Neural cell (in vitro differentiated cells): ENCODE measurements around the gene LRFN3. TPM values are rescaled to one million over a fixed set of nuclear protein-coding genes. Genes with fewer than 3 reads are reported as not detected.

Experiments used
- H2AFZ ChIP-seq: fragments of 200-600, 300-800 bp; sonication (generic), shearing (Covaris generic); 2 replicates; pipeline ENCODE4 v1.6.0; 2014; ENCODE audit warnings: low read depth, mild to moderate bottlenecking, antibody characterized with exemption, low read length, moderate library complexity
- H3F3A ChIP-seq: fragments of 200-600 bp; shearing (Covaris generic); 2 replicates; pipeline ENCODE4 v1.6.1; 2016; ENCODE audit warnings: mild to moderate bottlenecking, moderate library complexity, mixed read lengths, antibody characterized with exemption, low read length; ENCODE audit not compliant: insufficient read depth, poor library complexity, severe bottlenecking
- H3K27ac ChIP-seq: fragments of 200-600, 300-800 bp; sonication (generic), shearing (Covaris generic); 2 replicates; pipeline ENCODE4 v1.5.1; 2014; ENCODE audit warnings: mild to moderate bottlenecking, low read length, moderate library complexity
- H3K27me3 ChIP-seq: fragments of 300-800, 200-600 bp; sonication (generic), shearing (Covaris generic); 2 replicates; pipeline ENCODE4 v1.6.0; 2014; ENCODE audit warnings: mild to moderate bottlenecking, low read depth, low read length, moderate library complexity; ENCODE audit not compliant: insufficient read depth
- H3K36me3 ChIP-seq: fragments of 300-800, 200-600 bp; sonication (generic), shearing (Covaris generic); 2 replicates; pipeline ENCODE4 v1.5.1; 2014; ENCODE audit warnings: mild to moderate bottlenecking, antibody characterized with exemption, low read length, moderate library complexity; ENCODE audit not compliant: insufficient read depth
- H3K4me2 ChIP-seq: fragments of 300-800, 200-600 bp; sonication (generic), shearing (Covaris generic); 2 replicates; pipeline ENCODE4 v1.6.0; 2014; ENCODE audit warnings: mild to moderate bottlenecking, low read length
- H3K4me3 ChIP-seq: fragments of 300-800, 200-600 bp; sonication (generic), shearing (Covaris generic); 2 replicates; pipeline ENCODE4 v1.5.1; 2014; ENCODE audit warnings: mild to moderate bottlenecking, low read length, moderate library complexity
- H3K79me2 ChIP-seq: fragments of 200-600 bp; shearing (Covaris generic); replicated peaks from 2 replicates; pipeline ENCODE4 v1.6.0; 2014; ENCODE audit warnings: mild to moderate bottlenecking, low read length, moderate library complexity; ENCODE audit not compliant: insufficient read depth
- H3K9ac ChIP-seq: fragments of 300-800, 200-600 bp; sonication (generic), shearing (Covaris generic); 2 replicates; pipeline ENCODE4 v1.6.1; 2016; ENCODE audit warnings: mild to moderate bottlenecking, low read length, mixed read lengths
- H3K9me2 ChIP-seq: fragments of 200-600 bp; shearing (Covaris generic); 2 replicates; pipeline ENCODE4 v1.6.1; 2016; ENCODE audit warnings: mild to moderate bottlenecking, low read length, mixed read lengths; ENCODE audit not compliant: insufficient read depth
- H3K9me3 ChIP-seq: fragments of 200-600, 300-800 bp; sonication (generic), shearing (Covaris generic); 2 replicates; pipeline ENCODE4 v1.6.1; 2016; ENCODE audit warnings: mild to moderate bottlenecking, mixed run types, low read length, moderate library complexity, mixed read lengths
- H4K20me1 ChIP-seq: fragments of 200-600 bp; shearing (Covaris generic); 2 replicates; pipeline ENCODE4 v1.6.1; 2016; ENCODE audit warnings: mild to moderate bottlenecking, mixed run types; ENCODE audit not compliant: insufficient read depth
- CTCF ChIP-seq: fragments of 450-650 bp; IDR thresholded peaks from 2 replicates; pipeline ENCODE4 v1.5.1; 2014; ENCODE audit warnings: antibody characterized with exemption, mild to moderate bottlenecking, moderate library complexity; ENCODE audit not compliant: poor library complexity, severe bottlenecking
- EP300 ChIP-seq: fragments of 450-650 bp; conservative IDR thresholded peaks from 2 replicates; pipeline ENCODE4 v1.6.1; 2014; ENCODE audit warnings: antibody characterized with exemption, mild to moderate bottlenecking, moderate library complexity; ENCODE audit not compliant: poor library complexity, severe bottlenecking
- EZH2 ChIP-seq: fragments of 200-600, 300-800 bp; shearing (Covaris generic), sonication (generic); IDR thresholded peaks from 2 replicates; pipeline ENCODE4 v1.6.1; 2014; ENCODE audit warnings: antibody characterized with exemption, low read length, borderline replicate concordance, mild to moderate bottlenecking; ENCODE audit not compliant: insufficient read depth, poor library complexity, severe bottlenecking
- MXI1 ChIP-seq: fragments of 450-650 bp; conservative IDR thresholded peaks from 2 replicates; pipeline ENCODE4 v1.6.1; 2014; ENCODE audit warnings: antibody characterized with exemption, mild to moderate bottlenecking; ENCODE audit not compliant: poor library complexity, severe bottlenecking
- POLR2AphosphoS5 ChIP-seq: IDR thresholded peaks from 2 replicates; pipeline ENCODE4 v1.6.1; 2012
- RAD21 ChIP-seq: fragments of 450-650 bp; conservative IDR thresholded peaks from 2 replicates; pipeline ENCODE4 v1.6.1; 2014; ENCODE audit warnings: antibody characterized with exemption, mild to moderate bottlenecking, moderate library complexity
- REST ChIP-seq: IDR thresholded peaks from 2 replicates; pipeline ENCODE4 v1.6.1; 2012; ENCODE audit warnings: borderline replicate concordance
- SMC3 ChIP-seq: fragments of 450-650 bp; conservative IDR thresholded peaks from 2 replicates; pipeline ENCODE4 v1.6.1; 2014; ENCODE audit warnings: antibody characterized with exemption, mild to moderate bottlenecking, moderate library complexity; ENCODE audit not compliant: poor library complexity
- TAF1 ChIP-seq: IDR thresholded peaks from 2 replicates; pipeline ENCODE4 v1.6.1; 2012; ENCODE audit warnings: low read depth
- polyA plus RNA-seq: library from polyadenylated mRNA; depleted of rRNA; stranded (reverse); fragments of >200 nt; gene quantifications from 2 replicates; pipeline ENCODE4 v1.2.3, GENCODE V29; 2014

Gene LRFN3
- polyA plus RNA-seq, 1 donor from 2014 or later: 11.1 TPM

- H3K4me3 ChIP-seq: no peak overlapping the region
- H4K20me1 ChIP-seq: no peaks in the 10 kb centered on the region
- H3F3A ChIP-seq: no peaks in the 10 kb centered on the region
- H3K4me2 ChIP-seq: no peak overlapping the region
- no peak overlapping the region for H3K9ac ChIP-seq
- no peak overlapping the region for H2AFZ ChIP-seq
- H3K36me3 ChIP-seq: no peaks in the 10 kb centered on the region
- peaks cover 2% of the 10 kb centered on the region for H3K79me2 ChIP-seq
- H3K27me3 ChIP-seq: no peaks in the 10 kb centered on the region
- H3K27ac ChIP-seq: no peak overlapping the region
- no peaks in the 10 kb centered on the region for H3K9me3 ChIP-seq
- no peaks in the 10 kb centered on the region for H3K9me2 ChIP-seq
- TF ChIP-seq SMC3 (no peak), EZH2 (no peak), REST (no peak), EP300 (no peak), POLR2AphosphoS5 (no peak), MXI1 (no peak), RAD21 (no peak), TAF1 (no peak), CTCF (no peak)
These were observed 8.4 kb downstream of the LRFN3 start for GRCh38 chr19:35944556-35944955.

- H3K36me3 ChIP-seq: no peaks in the 10 kb centered on the region
- no peaks in the 10 kb centered on the region for H4K20me1 ChIP-seq
- no peaks in the 10 kb centered on the region for H3K27me3 ChIP-seq
- no peak overlapping the region for H2AFZ ChIP-seq
- H3K9me3 ChIP-seq: no peaks in the 10 kb centered on the region
- H3K9me2 ChIP-seq: no peaks in the 10 kb centered on the region
- no peak overlapping the region for H3K27ac ChIP-seq
- no peak overlapping the region for H3K9ac ChIP-seq
- TF ChIP-seq CTCF: no peak
- no peak for TF ChIP-seq SMC3
- no peak for TF ChIP-seq EZH2
- TF ChIP-seq MXI1: no peak
- no peak for TF ChIP-seq EP300
- TF ChIP-seq RAD21: no peak
- TF ChIP-seq POLR2AphosphoS5: no peak
- H3K4me2 ChIP-seq: no peak overlapping the region
- no peaks in the 10 kb centered on the region for H3F3A ChIP-seq
- peaks cover 2% of the 10 kb centered on the region for H3K79me2 ChIP-seq
- H3K4me3 ChIP-seq: no peak overlapping the region
These were observed 9.1 kb downstream of the LRFN3 start for GRCh38 chr19:35945121-35945790.
